GM12865 (cell line): ENCODE data around the gene HDAC3.
A peak's percentile ranks its signal among the peaks of the same experiment; 100 is the strongest.

ENCODE experiments used
- DNase-seq: peaks from one replicate; pipeline ENCODE4 v3.0.0; 2010; ENCODE audit warnings: low read depth
- H3K4me3 ChIP-seq: 2 replicates; pipeline ENCODE4 v1.5.1; 2011; ENCODE audit warnings: mild to moderate bottlenecking, low read depth, low read length, control low read depth
- CTCF ChIP-seq: IDR thresholded peaks from 2 replicates; pipeline ENCODE4 v1.5.1; 2011; ENCODE audit warnings: low read length, control low read depth, low read depth, inconsistent platforms; ENCODE audit not compliant: insufficient read depth; ENCODE audit errors: missing control alignments

The HDAC3 gene

GRCh38 chr5:141635646-141636045 is 1.0 kb downstream of the HDAC3 start:
- no peak for TF ChIP-seq CTCF
- DNase-seq: no peak
- peak overlapping the region; percentile 79 for H3K4me3 ChIP-seq

- peak overlapping the region; percentile 15 for H3K4me3 ChIP-seq
- TF ChIP-seq CTCF: no peak
- DNase-seq: no peak
Observed at GRCh38 chr5:141634720-141635119, 1.9 kb downstream of the HDAC3 start.

- peak; percentile 75 for DNase-seq
- no peak overlapping the region for H3K4me3 ChIP-seq
- TF ChIP-seq CTCF: no peak
Observed at GRCh38 chr5:141633871-141634561, 2.6 kb downstream of the HDAC3 start.

GRCh38 chr5:141632650-141633049 is 4.0 kb downstream of the HDAC3 start:
- no peak for DNase-seq
- H3K4me3 ChIP-seq: no peak overlapping the region
- TF ChIP-seq CTCF: no peak

GRCh38 chr5:141630570-141631140 is 6.0 kb downstream of the HDAC3 start:
- TF ChIP-seq CTCF: no peak
- DNase-seq: no peak
- H3K4me3 ChIP-seq: no peak overlapping the region

- DNase-seq: no peak
- no peak for TF ChIP-seq CTCF
- H3K4me3 ChIP-seq: no peak overlapping the region
Observed at GRCh38 chr5:141628175-141628788, 8.4 kb downstream of the HDAC3 start.
